ENCODE results near the gene SELP. TPM values are rescaled to one million over a fixed set of nuclear protein-coding genes. Genes with fewer than 3 reads are reported as not detected.
"Not testable (repeated sequence)": the region's sequence is repeated elsewhere in the genome, so short reads cannot be mapped to it uniquely, and the experiment has no call there.

Gene SELP
- total RNA-seq, 2 donors from 2014 or later, result 9.1 to 10.8 TPM

DNA sequence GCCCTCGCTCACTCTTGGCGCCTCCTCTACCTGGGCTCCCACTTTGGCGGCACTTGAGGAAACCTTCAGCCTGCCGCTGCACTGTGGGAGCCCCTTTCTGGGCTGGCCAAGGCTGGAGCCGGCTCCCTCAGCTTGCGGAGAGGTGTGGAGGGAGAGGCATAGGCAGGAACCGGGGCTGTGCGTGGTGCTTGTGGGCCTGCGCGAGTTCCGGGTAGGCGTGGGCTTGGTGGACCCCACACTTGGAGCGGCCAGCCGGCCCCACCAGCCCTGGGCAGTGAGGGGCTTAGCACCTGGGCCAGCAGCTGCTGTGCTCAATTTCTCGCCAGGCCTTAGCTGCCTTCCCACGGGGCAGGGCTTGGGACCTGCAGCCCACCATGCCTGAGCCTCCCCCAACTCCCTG, 31.1 kb upstream of the SELP start:
- H3K36me3 ChIP-seq; intact Hi-C loops (cut with DNase I); DNase-seq (ENCODE audit: low spot score); H3K27ac ChIP-seq; H3K4me1 ChIP-seq (replicated peaks); H3K4me3 ChIP-seq; H3K9me3 ChIP-seq; H3K27me3 ChIP-seq (replicated peaks; ENCODE audit: insufficient read depth): not testable (repeated sequence)
- WGBS, result 97% methylated on average over 15 of the region's 16 CpGs

- H3K4me1 ChIP-seq (replicated peaks); H3K9me3 ChIP-seq; DNase-seq (ENCODE audit: low spot score); intact Hi-C loops (cut with DNase I); H3K27me3 ChIP-seq (replicated peaks; ENCODE audit: insufficient read depth); H3K27ac ChIP-seq; H3K4me3 ChIP-seq; H3K36me3 ChIP-seq: not testable (repeated sequence)
Measured at GRCh38 chr1:169658777-169659176, 28.9 kb upstream of the SELP start.

GRCh38 chr1:169653873-169654272, 23.9 kb upstream of the SELP start:
- no peak overlapping the region for H3K27ac ChIP-seq
- H3K27me3 ChIP-seq (replicated peaks; ENCODE audit: insufficient read depth), result no peaks in the 10 kb centered on the region
- no peak overlapping the region for H3K4me3 ChIP-seq
- H3K4me1 ChIP-seq (replicated peaks), result no peaks in the 10 kb centered on the region
- 94% methylated on average over 2 of the region's 2 CpGs for WGBS
- DNase-seq (ENCODE audit: low spot score), result no peak
- H3K36me3 ChIP-seq, result no peaks in the 10 kb centered on the region
- H3K9me3 ChIP-seq, result no peaks in the 10 kb centered on the region
- no peak for TF ChIP-seq CTCF (IDR thresholded peaks at IDR 0.05)
- no peak for TF ChIP-seq POLR2A (IDR thresholded peaks at IDR 0.05)
- TF ChIP-seq POLR2AphosphoS5 (IDR thresholded peaks at IDR 0.05), result no peak
- intact Hi-C loops (cut with DNase I), result no loop called here

DNA sequence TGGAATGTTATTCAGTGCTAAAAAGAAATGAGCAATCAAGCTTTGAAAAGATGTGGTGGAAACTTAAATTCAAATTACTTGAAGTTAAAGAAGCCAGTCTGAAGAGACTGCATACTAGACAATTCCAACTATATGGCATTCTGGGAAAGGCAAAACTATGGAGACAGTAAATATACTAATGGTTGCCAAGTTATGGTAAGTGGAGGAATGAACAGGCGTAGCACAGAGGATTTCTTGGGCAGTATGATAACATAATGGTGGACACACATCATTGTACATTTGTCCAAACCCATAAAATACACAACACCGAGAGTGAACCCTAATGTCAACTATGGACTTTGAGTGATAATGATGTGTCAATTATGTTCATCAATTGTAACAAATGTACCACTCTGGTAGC, 21.1 kb upstream of the SELP start:
- Histone ChIP-seq H3K9me3 (no peaks in the 10 kb centered on the region), H3K27ac (no peak overlapping the region), H3K4me3 (no peak overlapping the region), H3K36me3 (no peaks in the 10 kb centered on the region), H3K4me1 (replicated peaks) (no peaks in the 10 kb centered on the region), H3K27me3 (replicated peaks; ENCODE audit: insufficient read depth) (no peaks in the 10 kb centered on the region)
- intact Hi-C loops (cut with DNase I), result no loop called here
- WGBS, result 75% methylated on average over 2 of the region's 2 CpGs
- no peak for DNase-seq (ENCODE audit: low spot score)
- TF ChIP-seq POLR2A (IDR thresholded peaks at IDR 0.05), result no peak
- no peak for TF ChIP-seq CTCF (IDR thresholded peaks at IDR 0.05)
- no peak for TF ChIP-seq POLR2AphosphoS5 (IDR thresholded peaks at IDR 0.05)

DNA sequence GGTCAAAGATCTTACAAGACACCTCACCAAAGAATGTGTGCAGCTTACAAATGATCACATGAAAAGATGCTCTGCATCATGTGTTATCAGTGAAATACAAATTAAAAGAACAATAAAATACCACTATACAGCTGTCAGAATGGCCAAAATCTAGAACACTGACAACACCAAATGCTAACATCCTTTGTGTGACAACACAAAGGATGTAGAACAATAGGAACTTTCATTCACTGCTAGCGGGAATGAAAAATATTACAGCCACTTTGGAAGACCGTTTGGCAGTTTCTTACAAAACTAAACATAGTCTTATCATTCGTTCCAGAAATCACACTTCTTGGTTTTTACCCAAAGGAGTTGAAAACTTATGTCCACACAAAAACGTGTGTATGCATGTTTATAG, 20.6 kb upstream of the SELP start:
- Histone ChIP-seq H3K9me3 (no peaks in the 10 kb centered on the region), H3K27me3 (replicated peaks; ENCODE audit: insufficient read depth) (no peaks in the 10 kb centered on the region), H3K36me3 (no peaks in the 10 kb centered on the region), H3K4me1 (replicated peaks) (no peaks in the 10 kb centered on the region), H3K27ac (no peak overlapping the region), H3K4me3 (no peak overlapping the region)
- intact Hi-C loops (cut with DNase I), result no loop called here
- TF ChIP-seq POLR2A (IDR thresholded peaks at IDR 0.05), result no peak
- TF ChIP-seq CTCF (IDR thresholded peaks at IDR 0.05), result no peak
- no peak for TF ChIP-seq POLR2AphosphoS5 (IDR thresholded peaks at IDR 0.05)
- 22% methylated on average over 4 of the region's 4 CpGs for whole genome bisulfite sequencing
- DNase-seq (ENCODE audit: low spot score), result no peak

- Histone ChIP-seq H3K9me3 (no peaks in the 10 kb centered on the region), H3K27ac (no peak overlapping the region), H3K27me3 (replicated peaks; ENCODE audit: insufficient read depth) (no peaks in the 10 kb centered on the region), H3K4me1 (replicated peaks) (no peaks in the 10 kb centered on the region), H3K36me3 (no peaks in the 10 kb centered on the region), H3K4me3 (no peak overlapping the region)
- no peak for TF ChIP-seq POLR2AphosphoS5 (IDR thresholded peaks at IDR 0.05)
- no peak for DNase-seq (ENCODE audit: low spot score)
- 67% methylated on average over 1 of the region's 1 CpG for WGBS
- intact Hi-C loops (cut with DNase I), result no loop called here
Measured at GRCh38 chr1:169648709-169649108, 18.8 kb upstream of the SELP start.
